Smooth muscle cell (in vitro differentiated cells): ENCODE data around the gene SFXN5. TPM values are rescaled to one million over a fixed set of nuclear protein-coding genes. Genes with fewer than 3 reads are reported as not detected.

Source experiments
- DNase-seq: peaks from one replicate; lab custom pipeline; 2025; ENCODE audit not compliant: unreplicated experiment; lab: John Stamatoyannopoulos, UW
- H2AFZ ChIP-seq: fragments of 200-600 bp; sonication (generic); 2 replicates; pipeline ENCODE4 v1.6.0; 2016; ENCODE audit warnings: antibody characterized with exemption, low read depth, mild to moderate bottlenecking
- H3F3A ChIP-seq: fragments of 200-600 bp; sonication (generic); 2 replicates; pipeline ENCODE4 v1.6.0; 2017; ENCODE audit warnings: antibody characterized with exemption, low read depth
- H3K27ac ChIP-seq: fragments of 200-600 bp; sonication (generic); 2 replicates; pipeline ENCODE4 v1.5.1; 2016; ENCODE audit warnings: low read depth, mild to moderate bottlenecking
- H3K27me3 ChIP-seq: fragments of 200-600 bp; sonication (generic); 2 replicates; pipeline ENCODE4 v1.6.1; 2016; ENCODE audit warnings: low read depth, mild to moderate bottlenecking
- H3K36me3 ChIP-seq: fragments of 200-600 bp; sonication (generic); 2 replicates; pipeline ENCODE4 v1.5.1; 2016; ENCODE audit warnings: low read depth
- H3K4me1 ChIP-seq: fragments of 200-600 bp; sonication (generic); 2 replicates; pipeline ENCODE4 v1.5.1; 2016; ENCODE audit warnings: low read depth
- H3K4me2 ChIP-seq: fragments of 200-600 bp; sonication (generic); 2 replicates; pipeline ENCODE4 v1.6.0; 2016; ENCODE audit warnings: mild to moderate bottlenecking
- H3K4me3 ChIP-seq: fragments of 200-600 bp; sonication (generic); 2 replicates; pipeline ENCODE4 v1.5.1; 2016; ENCODE audit warnings: mild to moderate bottlenecking
- H3K79me2 ChIP-seq: fragments of 200-600 bp; sonication (generic); 2 replicates; pipeline ENCODE4 v1.6.0; 2016; ENCODE audit warnings: low read depth, mild to moderate bottlenecking
- H3K9ac ChIP-seq: fragments of 200-600 bp; sonication (generic); 2 replicates; pipeline ENCODE4 v1.6.0; 2016; ENCODE audit warnings: low read depth
- H3K9me3 ChIP-seq: fragments of 200-600 bp; sonication (generic); replicated peaks from 2 replicates; pipeline ENCODE4 v1.5.1; 2016; ENCODE audit warnings: low read depth
- H4K20me1 ChIP-seq: fragments of 200-600 bp; sonication (generic); 2 replicates; pipeline ENCODE4 v1.6.0; 2016; ENCODE audit warnings: low read depth
- CTCF ChIP-seq: fragments of 200-600 bp; sonication (generic); IDR thresholded peaks from 2 replicates; pipeline ENCODE4 v1.5.1; 2017; ENCODE audit warnings: borderline replicate concordance, mild to moderate bottlenecking, antibody characterized with exemption; ENCODE audit not compliant: insufficient read depth, poor library complexity, severe bottlenecking
- WGBS: methylation state at CpG from one replicate; pipeline ENCODE4 v1.1.7; 2016; ENCODE audit warnings: low lambda C conversion rate; 5-methylcytosine and 5-hydroxymethylcytosine counted together
- polyA plus RNA-seq: library from polyadenylated mRNA; unstranded; fragments of >200 nt; fragmentation: Nextera tagmentation; extraction: Ambion mirVana; gene quantifications from 2 replicates; pipeline ENCODE4 v1.2.1, GENCODE V29; 2016
- total RNA-seq: library from RNA; depleted of rRNA; stranded (reverse); fragments of >200 nt; gene quantifications from 2 replicates; pipeline ENCODE4 v1.2.3, GENCODE V29; 2014

SFXN5 gene
- total and polyA plus RNA-seq, 2 experiments from 2014 or later = 6.9 to 8.3 TPM

- Histone ChIP-seq H2AFZ (no peak overlapping the region), H3K27ac (no peak overlapping the region), H3K9me3 (no peaks in the 10 kb centered on the region), H3K36me3 (no peaks in the 10 kb centered on the region), H3K4me1 (peaks cover 5% of the 10 kb centered on the region), H3K79me2 (no peaks in the 10 kb centered on the region), H3K4me3 (no peak overlapping the region), H3F3A (no peaks in the 10 kb centered on the region), H3K27me3 (no peaks in the 10 kb centered on the region), H3K4me2 (no peak overlapping the region), H4K20me1 (no peaks in the 10 kb centered on the region), H3K9ac (no peak overlapping the region)
- no peak for DNase-seq
- WGBS = 85% methylated on average over 11 of the region's 16 CpGs
- TF ChIP-seq CTCF = no peak
Observed at GRCh38 chr2:72944804-72945449, 126.6 kb downstream of the SFXN5 start.

DNA sequence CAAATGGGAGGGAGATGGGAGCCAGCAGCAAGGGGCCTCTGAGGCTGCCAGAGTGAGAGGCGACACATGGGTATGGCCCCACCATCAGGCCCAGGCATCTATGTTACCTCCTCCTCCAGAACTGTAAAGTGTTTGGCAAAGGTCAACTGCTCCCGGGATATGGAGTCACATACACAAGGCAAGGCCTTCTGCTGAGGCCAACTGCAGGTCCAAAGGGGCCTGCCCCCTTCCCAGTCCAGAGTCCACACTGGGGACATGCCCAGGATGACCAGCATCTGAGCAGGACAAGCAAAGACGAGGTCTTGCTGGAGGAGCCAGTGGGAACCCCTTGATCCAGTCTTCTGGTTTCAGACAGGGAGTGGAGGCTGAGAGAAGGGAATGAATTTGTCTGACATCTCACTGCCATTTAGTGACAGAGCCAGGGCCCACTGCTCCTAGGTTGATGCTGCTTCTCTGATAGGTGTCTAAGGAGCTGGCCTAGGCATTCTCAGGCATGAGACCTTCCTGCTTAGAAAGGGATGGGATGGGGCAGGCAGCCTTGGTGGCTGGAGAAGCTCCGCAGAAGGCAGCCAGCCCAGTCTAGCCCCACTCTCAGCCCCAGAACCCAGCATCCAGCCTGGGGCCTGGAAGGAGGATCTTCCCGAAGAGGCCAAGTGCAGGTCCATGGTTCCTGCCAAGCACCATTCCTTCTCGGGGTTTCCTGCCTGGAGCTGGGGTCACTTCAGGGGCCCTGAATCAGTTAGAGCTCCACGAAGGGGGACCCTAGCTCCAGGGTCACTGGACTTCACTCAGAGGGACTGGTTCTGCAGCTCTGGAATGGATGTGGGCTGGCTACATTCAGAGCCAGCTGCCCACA, 127.7 kb downstream of the SFXN5 start:
- 92% methylated on average over 7 of the region's 7 CpGs for WGBS
- H3F3A ChIP-seq = no peaks in the 10 kb centered on the region
- no peaks in the 10 kb centered on the region for H4K20me1 ChIP-seq
- no peak for DNase-seq
- no peak overlapping the region for H3K27ac ChIP-seq
- no peaks in the 10 kb centered on the region for H3K79me2 ChIP-seq
- H3K27me3 ChIP-seq = no peaks in the 10 kb centered on the region
- no peaks in the 10 kb centered on the region for H3K36me3 ChIP-seq
- H3K9me3 ChIP-seq = no peaks in the 10 kb centered on the region
- no peak overlapping the region for H3K9ac ChIP-seq
- H3K4me3 ChIP-seq = no peak overlapping the region
- no peak overlapping the region for H2AFZ ChIP-seq
- peaks cover 5% of the 10 kb centered on the region for H3K4me1 ChIP-seq
- no peak overlapping the region for H3K4me2 ChIP-seq
- TF ChIP-seq CTCF = no peak

GRCh38 chr2:72942881-72943418, 128.6 kb downstream of the SFXN5 start:
- 96% methylated on average over 8 of the region's 8 CpGs for WGBS
- Histone ChIP-seq H3K36me3 (no peaks in the 10 kb centered on the region), H3K4me3 (no peak overlapping the region), H3F3A (no peaks in the 10 kb centered on the region), H3K27ac (no peak overlapping the region), H3K27me3 (no peaks in the 10 kb centered on the region), H2AFZ (no peak overlapping the region), H3K4me1 (peaks cover 5% of the 10 kb centered on the region), H3K79me2 (no peaks in the 10 kb centered on the region), H3K9me3 (no peaks in the 10 kb centered on the region), H3K9ac (no peak overlapping the region), H4K20me1 (no peaks in the 10 kb centered on the region), H3K4me2 (no peak overlapping the region)
- no peak for DNase-seq
- no peak for TF ChIP-seq CTCF
